ENCODE results near the gene DGCR6L.
"Not testable (repeated sequence)": the region's sequence is repeated elsewhere in the genome, so short reads cannot be mapped to it uniquely, and the experiment has no call there.

The DGCR6L gene

DNA sequence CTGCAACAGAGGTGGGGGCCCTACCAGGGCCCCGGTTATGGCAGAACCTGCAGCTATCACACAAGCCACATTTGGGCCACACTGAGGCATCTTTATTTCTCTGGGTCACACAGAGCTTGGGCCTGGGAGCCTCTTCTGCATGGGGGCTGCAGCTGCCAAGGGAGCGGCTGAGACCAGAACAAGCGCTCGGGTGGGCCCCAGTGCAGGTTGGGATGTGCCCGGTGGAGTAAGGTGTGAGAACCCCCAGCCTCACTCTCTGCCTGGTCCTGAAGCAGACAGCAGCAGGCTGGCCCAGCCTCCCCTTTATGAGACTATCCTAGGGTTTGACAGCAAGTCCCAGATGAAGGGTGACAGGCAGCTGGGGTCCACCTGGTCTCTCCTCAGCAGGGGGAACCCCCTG is 5.7 kb downstream of the DGCR6L start:
- H3K27me3 ChIP-seq (ENCODE audit: control insufficient read depth in 1 of 2, insufficient read depth in 2 of 2, low read length in 2 of 2); H3K4me3 ChIP-seq (ENCODE audit: low read length in 2 of 2); H3K36me3 ChIP-seq (ENCODE audit: control insufficient read depth in 2 of 2, insufficient read depth in 2 of 2, low read length in 2 of 2); H3K9me3 ChIP-seq (ENCODE audit: control insufficient read depth in 2 of 2, low read length in 2 of 2); H3K27ac ChIP-seq (ENCODE audit: low read length); H3K9ac ChIP-seq (ENCODE audit: low read length in 2 of 2): not testable (repeated sequence)
- peaks cover 16% of the 10 kb centered on the region for H3K4me1 ChIP-seq (ENCODE audit: control insufficient read depth, insufficient read depth, low read length)

DNA sequence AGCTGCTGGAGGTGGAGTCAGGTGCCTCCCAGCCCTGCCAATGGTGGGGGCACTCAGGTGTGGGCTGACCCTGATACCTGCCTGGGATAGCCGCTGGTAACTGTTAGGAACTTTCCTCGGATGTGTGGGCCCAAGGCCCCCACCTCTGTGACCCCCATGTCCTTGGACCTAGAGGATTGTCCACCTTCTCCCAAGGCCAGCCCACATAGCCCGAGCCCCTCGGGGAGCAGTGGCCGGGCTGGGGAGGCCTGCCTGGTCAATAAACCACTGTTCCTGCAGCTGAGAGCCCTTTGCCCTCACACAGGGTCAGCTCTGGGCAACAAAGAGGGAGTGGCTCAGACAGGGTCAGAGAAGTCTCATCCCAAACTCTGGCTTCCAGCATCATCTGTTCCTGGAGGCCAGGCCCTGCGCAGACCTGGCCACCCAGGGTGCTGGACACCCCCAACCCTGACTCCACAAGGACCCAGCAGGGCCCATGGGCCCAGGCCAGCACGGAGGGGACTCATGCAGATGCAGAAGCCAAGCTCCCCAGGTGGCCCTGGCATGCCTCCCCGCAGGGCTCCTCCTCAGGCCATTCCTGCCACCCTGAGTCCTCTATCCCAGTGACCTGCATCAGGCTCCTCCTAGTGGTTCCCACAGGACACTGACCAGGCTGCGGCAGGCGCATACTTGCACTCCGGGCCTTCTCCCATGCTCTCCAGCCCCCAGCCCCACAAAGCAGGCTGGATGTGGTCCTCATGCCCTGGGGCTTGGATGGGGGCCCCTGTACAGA is 6.4 kb downstream of the DGCR6L start:
- H3K4me1 ChIP-seq (ENCODE audit: control insufficient read depth, insufficient read depth, low read length): peaks cover 10% of the 10 kb centered on the region
- H3K27ac ChIP-seq (ENCODE audit: low read length); H3K9me3 ChIP-seq (ENCODE audit: control insufficient read depth in 2 of 2, low read length in 2 of 2); H3K4me3 ChIP-seq (ENCODE audit: low read length in 2 of 2); H3K9ac ChIP-seq (ENCODE audit: low read length in 2 of 2); H3K27me3 ChIP-seq (ENCODE audit: control insufficient read depth in 1 of 2, insufficient read depth in 2 of 2, low read length in 2 of 2); H3K36me3 ChIP-seq (ENCODE audit: control insufficient read depth in 2 of 2, insufficient read depth in 2 of 2, low read length in 2 of 2): not testable (repeated sequence)

DNA sequence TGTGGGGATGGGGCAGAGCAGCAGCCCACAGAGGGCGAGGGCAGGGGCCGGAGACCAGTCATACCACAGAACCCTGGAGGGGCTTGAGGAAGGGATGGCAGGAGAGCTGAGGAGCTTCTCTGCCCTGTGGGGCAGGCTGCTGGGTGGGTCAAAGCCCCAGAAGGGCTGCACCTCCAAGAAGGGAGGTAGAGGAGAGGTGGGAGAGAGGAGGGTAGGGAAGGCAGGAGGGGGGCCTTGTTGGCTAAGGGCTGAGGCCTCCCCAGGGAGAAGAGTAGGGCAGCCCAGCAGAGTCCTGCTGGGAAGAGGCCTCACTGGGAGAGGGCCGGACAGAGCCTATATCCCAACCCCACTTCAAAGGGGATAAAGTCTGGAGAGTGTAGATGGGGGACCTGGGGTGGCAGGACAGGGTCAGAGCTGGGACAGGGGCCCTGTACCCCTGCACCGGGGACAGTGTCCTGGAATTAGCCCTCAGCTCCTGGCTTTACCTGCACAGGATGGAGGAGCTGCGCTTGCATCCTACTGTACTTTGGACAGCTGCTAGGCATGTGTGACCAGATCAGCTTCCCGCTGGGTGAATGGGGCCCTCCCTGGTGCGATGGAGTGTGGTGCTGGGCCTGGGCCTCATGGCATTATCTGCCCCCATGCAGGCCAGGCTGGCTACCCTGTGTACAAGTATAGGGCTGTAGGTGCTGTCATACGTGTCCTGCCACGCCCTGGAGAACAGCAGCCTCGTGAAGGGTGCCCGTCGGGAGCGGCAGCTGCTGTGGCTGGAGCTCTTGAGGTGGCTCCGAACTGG is 7.3 kb downstream of the DGCR6L start:
- peaks cover 0 to 2% of the 10 kb centered on the region in 2 donors for H3K36me3 ChIP-seq (ENCODE audit: control insufficient read depth in 2 of 2, insufficient read depth in 2 of 2, low read length in 2 of 2)
- peaks cover 8% of the 10 kb centered on the region for H3K4me1 ChIP-seq (ENCODE audit: control insufficient read depth, insufficient read depth, low read length)
- H3K9ac ChIP-seq (ENCODE audit: low read length in 2 of 2): no peak overlapping the region
- H3K9me3 ChIP-seq (ENCODE audit: control insufficient read depth in 2 of 2, low read length in 2 of 2): no peaks in the 10 kb centered on the region
- H3K4me3 ChIP-seq (ENCODE audit: low read length in 2 of 2): no peak overlapping the region
- H3K27ac ChIP-seq (ENCODE audit: low read length): no peak overlapping the region
- H3K27me3 ChIP-seq (ENCODE audit: control insufficient read depth in 1 of 2, insufficient read depth in 2 of 2, low read length in 2 of 2): no peaks in the 10 kb centered on the region

DNA sequence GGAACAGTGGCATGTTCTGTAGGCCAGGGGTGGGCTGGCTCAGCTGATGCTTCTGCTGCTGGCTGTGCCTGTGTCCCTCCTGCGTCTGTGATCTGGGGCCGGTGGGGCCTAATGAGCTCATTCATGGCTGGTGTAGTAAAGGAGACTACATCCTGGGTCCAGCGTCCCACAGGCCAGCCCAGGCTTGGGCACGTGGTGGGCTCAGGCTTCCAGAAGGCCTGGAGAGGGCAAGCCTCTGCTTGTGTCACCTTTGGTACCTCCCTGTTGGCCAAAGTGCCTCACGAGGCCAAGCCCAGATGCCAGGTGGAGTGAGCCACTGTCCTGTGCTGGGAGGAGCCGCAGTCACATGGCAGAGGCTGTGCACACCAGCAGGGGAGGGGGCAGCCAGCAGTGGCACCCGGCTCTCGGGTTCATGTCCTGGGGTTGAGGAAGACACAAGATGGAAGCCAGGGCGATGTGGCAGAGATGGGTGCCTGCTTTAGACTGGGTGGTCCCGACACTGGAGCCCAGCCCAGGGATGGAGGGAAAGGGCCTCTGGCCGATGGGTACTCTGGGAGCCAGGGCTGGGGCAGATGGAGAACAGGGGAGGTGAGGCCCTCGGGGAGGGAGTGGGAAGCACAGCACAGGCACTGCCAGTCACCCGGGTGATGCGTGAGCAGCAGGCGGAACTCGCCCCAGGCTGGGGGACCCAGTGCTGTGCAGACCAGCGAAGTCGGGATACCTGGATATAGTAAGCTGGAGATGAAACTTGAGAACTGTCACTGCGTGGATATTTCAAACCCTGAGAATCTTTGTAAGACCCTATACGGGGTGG is 8.4 kb downstream of the DGCR6L start:
- not testable (repeated sequence) for H3K9me3 ChIP-seq (ENCODE audit: control insufficient read depth in 2 of 2, low read length in 2 of 2); H3K27me3 ChIP-seq (ENCODE audit: control insufficient read depth in 1 of 2, insufficient read depth in 2 of 2, low read length in 2 of 2); H3K9ac ChIP-seq (ENCODE audit: low read length in 2 of 2); H3K27ac ChIP-seq (ENCODE audit: low read length); H3K4me1 ChIP-seq (ENCODE audit: control insufficient read depth, insufficient read depth, low read length); H3K4me3 ChIP-seq (ENCODE audit: low read length in 2 of 2); H3K36me3 ChIP-seq (ENCODE audit: control insufficient read depth in 2 of 2, insufficient read depth in 2 of 2, low read length in 2 of 2)

DNA sequence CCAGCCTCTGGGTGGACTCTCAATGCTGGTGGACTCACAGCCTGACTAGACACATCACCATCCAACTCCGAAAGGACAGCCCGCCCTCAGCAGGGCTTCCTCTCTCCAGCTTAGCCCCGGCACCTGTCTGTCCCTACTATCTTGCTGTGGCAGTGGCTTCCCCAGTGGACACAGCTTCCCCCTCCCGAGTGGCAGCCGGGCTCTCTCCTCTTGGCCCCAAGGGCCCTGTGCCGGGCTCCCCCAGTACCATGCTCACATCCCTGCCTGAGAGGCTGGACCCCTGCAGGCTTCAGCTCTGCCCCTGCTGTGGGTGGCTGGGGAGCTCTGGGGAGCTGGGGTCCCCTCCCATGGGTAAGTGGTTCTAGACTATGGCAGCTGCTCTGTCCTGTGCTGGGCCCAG is 9.1 kb downstream of the DGCR6L start:
- not testable (repeated sequence) for H3K27me3 ChIP-seq (ENCODE audit: control insufficient read depth in 1 of 2, insufficient read depth in 2 of 2, low read length in 2 of 2); H3K9me3 ChIP-seq (ENCODE audit: control insufficient read depth in 2 of 2, low read length in 2 of 2); H3K36me3 ChIP-seq (ENCODE audit: control insufficient read depth in 2 of 2, insufficient read depth in 2 of 2, low read length in 2 of 2); H3K9ac ChIP-seq (ENCODE audit: low read length in 2 of 2); H3K4me1 ChIP-seq (ENCODE audit: control insufficient read depth, insufficient read depth, low read length); H3K27ac ChIP-seq (ENCODE audit: low read length); H3K4me3 ChIP-seq (ENCODE audit: low read length in 2 of 2)

DNA sequence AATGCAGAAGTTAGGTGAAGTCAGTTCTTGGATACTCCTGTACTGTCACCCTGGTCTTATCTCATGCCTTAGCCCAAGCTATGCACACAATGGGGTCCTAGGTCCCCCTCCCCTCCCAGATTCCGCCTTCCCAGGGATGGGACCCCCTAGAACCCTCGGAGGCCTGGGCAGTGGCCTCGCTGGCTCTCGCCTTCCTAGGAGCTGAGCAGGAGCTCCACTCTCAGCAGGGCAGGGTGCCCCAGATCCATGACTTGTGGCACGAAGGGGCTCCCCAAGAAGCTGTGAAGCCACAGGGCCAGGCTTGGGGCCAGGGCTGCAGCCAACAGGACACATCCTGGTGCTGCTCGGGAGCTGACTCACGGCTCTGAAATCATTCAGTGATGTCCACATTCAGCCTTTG is 9.7 kb downstream of the DGCR6L start:
- H3K27me3 ChIP-seq (ENCODE audit: control insufficient read depth in 1 of 2, insufficient read depth in 2 of 2, low read length in 2 of 2); H3K9ac ChIP-seq (ENCODE audit: low read length in 2 of 2); H3K36me3 ChIP-seq (ENCODE audit: control insufficient read depth in 2 of 2, insufficient read depth in 2 of 2, low read length in 2 of 2); H3K4me1 ChIP-seq (ENCODE audit: control insufficient read depth, insufficient read depth, low read length); H3K27ac ChIP-seq (ENCODE audit: low read length); H3K9me3 ChIP-seq (ENCODE audit: control insufficient read depth in 2 of 2, low read length in 2 of 2); H3K4me3 ChIP-seq (ENCODE audit: low read length in 2 of 2): not testable (repeated sequence)

DNA sequence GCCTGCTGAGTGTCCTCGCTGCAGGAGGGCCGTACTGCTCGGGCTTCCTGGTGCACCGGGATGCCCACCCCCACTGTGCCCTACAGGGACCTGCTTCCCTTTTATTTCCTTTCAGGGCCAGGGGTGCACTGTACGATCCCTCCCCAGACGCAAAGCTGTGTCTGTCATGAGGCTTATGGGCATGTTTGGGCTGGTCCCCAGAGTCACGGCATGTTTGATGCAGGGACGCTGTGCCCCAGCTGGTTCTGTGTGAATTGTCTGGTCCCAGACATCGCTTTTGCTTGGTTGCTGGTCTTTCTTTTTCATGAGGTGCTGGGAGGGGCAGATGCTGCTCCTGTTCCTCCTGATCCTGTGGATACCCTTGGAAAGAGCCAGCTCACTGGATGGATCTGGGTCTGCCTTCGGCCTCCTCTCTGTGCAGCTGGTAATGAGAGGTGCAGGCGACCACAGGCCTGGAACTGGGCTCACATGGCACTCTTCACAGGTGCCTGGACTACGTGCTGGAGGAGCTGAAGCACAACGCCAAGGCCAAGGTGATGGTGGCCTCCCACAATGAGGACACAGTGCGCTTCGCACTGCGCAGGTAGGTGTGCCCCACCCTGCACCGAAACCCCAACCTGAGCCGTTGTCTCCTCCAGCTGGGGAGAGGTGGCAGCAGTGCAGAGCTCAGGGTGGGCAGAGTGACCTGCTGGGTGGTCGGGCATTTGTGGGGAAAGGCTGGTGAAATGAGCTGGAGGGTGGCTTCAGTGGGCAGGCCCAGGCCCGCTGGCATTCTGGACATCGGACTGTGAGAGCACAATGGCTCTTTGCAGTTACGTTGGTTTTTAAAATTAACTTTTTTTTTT is 10.8 kb downstream of the DGCR6L start:
- H3K9me3 ChIP-seq (ENCODE audit: control insufficient read depth in 2 of 2, low read length in 2 of 2); H3K27ac ChIP-seq (ENCODE audit: low read length); H3K4me3 ChIP-seq (ENCODE audit: low read length in 2 of 2); H3K36me3 ChIP-seq (ENCODE audit: control insufficient read depth in 2 of 2, insufficient read depth in 2 of 2, low read length in 2 of 2); H3K4me1 ChIP-seq (ENCODE audit: control insufficient read depth, insufficient read depth, low read length); H3K9ac ChIP-seq (ENCODE audit: low read length in 2 of 2); H3K27me3 ChIP-seq (ENCODE audit: control insufficient read depth in 1 of 2, insufficient read depth in 2 of 2, low read length in 2 of 2): not testable (repeated sequence)

DNA sequence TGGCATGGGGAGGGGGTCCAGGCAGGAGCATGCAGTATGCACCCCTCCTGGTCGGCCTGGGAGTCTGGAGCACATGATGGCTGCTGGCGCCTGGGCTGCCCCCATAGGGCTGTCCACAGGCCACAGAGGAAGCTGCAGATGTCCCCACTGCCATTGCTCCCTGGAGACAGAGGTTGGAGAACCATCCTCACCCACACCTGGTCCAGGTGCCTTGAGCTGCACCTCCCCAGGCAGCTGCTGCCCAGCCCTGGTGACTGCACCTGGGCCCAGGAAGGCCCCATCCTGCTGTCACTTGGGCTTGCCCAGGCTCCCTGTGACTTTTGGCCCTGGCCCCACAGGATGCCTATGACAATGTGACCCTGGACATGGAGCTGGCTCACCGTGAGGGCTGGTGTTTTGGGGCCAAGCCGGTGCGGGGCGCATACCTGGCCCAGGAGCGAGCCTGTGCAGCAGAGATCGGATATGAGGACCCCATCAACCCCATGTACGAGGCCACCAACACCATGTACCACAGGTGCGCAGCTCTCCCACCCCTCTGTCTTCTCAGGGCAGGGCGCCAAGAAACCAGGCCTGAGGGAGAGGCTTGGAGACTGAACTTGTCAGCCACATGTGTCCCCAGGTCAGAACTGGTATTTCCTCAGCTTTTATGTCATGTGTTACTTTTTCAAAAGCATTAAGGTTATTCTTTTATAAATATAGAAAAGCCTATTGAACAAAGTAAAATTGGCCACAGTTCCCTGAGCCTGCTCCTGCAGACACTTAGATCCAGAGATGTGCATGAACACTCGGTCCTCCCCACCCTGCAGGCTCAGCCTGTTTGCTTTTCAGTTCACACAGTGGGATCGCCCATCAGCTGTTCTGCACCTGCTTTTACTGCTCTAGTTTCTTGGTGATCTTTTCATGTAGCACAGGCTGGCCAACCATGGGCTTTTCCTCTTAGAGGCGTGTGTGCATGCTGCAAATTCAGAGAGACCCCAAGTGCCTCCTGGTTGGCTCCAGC is 12.1 kb downstream of the DGCR6L start:
- not testable (repeated sequence) for H3K9me3 ChIP-seq (ENCODE audit: control insufficient read depth in 2 of 2, low read length in 2 of 2); H3K4me3 ChIP-seq (ENCODE audit: low read length in 2 of 2); H3K4me1 ChIP-seq (ENCODE audit: control insufficient read depth, insufficient read depth, low read length); H3K36me3 ChIP-seq (ENCODE audit: control insufficient read depth in 2 of 2, insufficient read depth in 2 of 2, low read length in 2 of 2); H3K27ac ChIP-seq (ENCODE audit: low read length); H3K27me3 ChIP-seq (ENCODE audit: control insufficient read depth in 1 of 2, insufficient read depth in 2 of 2, low read length in 2 of 2); H3K9ac ChIP-seq (ENCODE audit: low read length in 2 of 2)

DNA sequence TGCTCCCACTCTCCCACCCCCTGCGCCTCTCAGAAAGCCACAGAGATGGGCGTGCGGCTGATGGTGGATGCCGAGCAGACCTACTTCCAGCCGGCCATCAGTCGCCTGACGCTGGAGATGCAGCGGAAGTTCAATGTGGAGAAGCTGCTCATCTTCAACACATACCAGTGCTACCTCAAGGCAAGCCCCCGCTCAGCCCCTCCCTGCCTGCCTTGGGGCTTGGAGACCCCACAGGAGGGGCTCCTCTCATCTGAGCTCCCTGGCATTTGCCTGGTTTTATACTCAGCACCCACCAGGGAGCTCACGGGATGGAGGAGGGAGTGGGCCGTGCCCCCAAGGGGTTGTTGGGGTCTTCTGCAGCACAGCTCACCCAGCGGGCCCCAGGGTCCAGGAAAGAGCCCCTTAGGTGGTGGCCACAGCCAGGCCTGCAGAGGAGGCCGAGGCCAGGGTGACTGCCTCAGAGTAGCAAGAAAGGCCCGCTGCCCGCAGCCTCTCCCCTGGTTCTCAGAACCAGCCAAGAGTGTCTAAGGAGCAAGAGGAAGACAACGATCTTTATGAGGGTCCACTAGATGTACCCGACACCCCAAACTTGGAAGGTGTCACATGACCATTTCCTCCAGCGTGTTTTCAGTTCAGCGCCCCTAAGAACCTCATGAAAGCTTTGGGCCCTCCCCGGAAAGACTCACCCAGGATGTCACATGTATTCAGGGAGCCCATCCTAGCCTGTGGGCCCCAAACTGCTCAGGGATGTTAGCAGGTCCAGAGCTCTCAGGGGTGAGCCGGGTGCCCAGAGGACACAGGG is 13.0 kb downstream of the DGCR6L start:
- H3K4me1 ChIP-seq (ENCODE audit: control insufficient read depth, insufficient read depth, low read length); H3K27me3 ChIP-seq (ENCODE audit: control insufficient read depth in 1 of 2, insufficient read depth in 2 of 2, low read length in 2 of 2); H3K4me3 ChIP-seq (ENCODE audit: low read length in 2 of 2); H3K27ac ChIP-seq (ENCODE audit: low read length); H3K9me3 ChIP-seq (ENCODE audit: control insufficient read depth in 2 of 2, low read length in 2 of 2); H3K36me3 ChIP-seq (ENCODE audit: control insufficient read depth in 2 of 2, insufficient read depth in 2 of 2, low read length in 2 of 2); H3K9ac ChIP-seq (ENCODE audit: low read length in 2 of 2): not testable (repeated sequence)
